HT1080 (cell line): ENCODE results near the gene DDIT4. TPM values are rescaled to one million over a fixed set of nuclear protein-coding genes. Genes with fewer than 3 reads are reported as not detected.
"Not testable (repeated sequence)": the region's sequence is repeated elsewhere in the genome, so short reads cannot be mapped to it uniquely, and the experiment has no call there.

Experiments
- DNase-seq: peaks from one replicate; pipeline ENCODE4 v3.0.0-alpha.2; 2015; ENCODE audit warnings: low read depth
- total RNA-seq: library from RNA; depleted of rRNA; stranded (reverse); fragments of >200 nt; shearing (Covaris generic); gene quantifications from 2 replicates; pipeline ENCODE4 v1.2.3, GENCODE V29; 2014

Gene DDIT4
- total RNA-seq, 1 experiment from 2014 or later, result 16.1 TPM

- not testable (repeated sequence) for DNase-seq
These were observed 24.4 kb upstream of the DDIT4 start for GRCh38 chr10:72249176-72249862.

DNA sequence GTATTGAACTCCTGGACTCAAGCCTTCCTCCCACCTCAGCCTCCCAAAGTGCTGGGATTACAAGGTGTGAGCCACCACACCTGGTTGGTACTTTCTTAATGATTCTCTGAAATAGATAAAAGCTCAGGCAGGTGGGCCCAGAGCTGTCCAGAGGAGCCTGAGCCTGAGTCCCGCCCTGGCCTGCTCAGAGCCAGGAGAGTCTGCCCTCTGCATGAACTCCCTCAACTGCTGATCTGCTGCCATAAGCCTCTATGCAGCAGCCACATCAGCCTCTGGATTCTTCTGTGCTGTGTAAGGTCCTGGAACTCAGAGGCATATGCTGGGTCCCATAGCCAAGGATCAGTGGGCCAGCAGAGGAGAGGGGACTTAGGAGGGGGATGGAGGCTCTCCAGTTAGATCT is 23.1 kb upstream of the DDIT4 start:
- DNase-seq, result no peak

- no peak for DNase-seq
These were observed 22.1 kb upstream of the DDIT4 start for GRCh38 chr10:72251635-72252034.

DNA sequence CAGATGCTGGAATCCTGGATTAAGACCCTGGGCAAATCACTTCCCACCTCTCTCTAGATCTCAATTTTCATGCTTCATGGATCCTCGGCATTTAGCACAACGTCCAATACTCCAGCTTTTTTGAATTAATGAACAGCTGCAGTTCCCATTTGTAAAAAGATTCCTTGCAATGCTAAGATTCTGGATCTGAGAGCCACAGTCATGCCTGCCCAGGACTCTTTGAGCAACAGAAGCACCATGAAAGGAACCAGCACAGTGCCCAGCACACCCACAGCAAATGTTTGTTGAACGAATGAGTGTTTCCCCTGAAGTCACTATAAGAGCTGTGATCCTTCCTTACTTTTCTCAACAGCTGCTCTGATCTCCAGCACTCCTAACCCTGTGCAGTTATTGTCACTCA is 20.8 kb upstream of the DDIT4 start:
- DNase-seq, result no peak

DNA sequence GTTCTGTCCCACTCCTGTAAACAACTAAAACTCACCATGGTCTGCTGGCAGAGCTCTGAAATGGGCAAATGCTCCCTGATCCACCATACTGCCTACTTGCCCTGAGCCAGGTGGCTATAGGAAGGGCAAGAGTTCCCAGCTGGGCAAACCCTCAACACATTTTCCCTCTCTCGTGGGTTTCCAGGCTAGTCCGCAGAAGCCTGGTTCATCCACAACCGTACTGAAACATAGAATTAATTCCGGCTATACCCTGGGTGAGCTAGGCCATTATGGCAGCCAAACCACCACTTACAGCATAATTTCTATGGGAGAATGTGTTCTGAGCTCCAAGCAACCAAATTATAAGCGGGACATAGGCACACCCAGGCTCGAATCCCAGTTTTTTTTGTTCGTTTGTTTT is 20.1 kb upstream of the DDIT4 start:
- DNase-seq, result no peak

DNA sequence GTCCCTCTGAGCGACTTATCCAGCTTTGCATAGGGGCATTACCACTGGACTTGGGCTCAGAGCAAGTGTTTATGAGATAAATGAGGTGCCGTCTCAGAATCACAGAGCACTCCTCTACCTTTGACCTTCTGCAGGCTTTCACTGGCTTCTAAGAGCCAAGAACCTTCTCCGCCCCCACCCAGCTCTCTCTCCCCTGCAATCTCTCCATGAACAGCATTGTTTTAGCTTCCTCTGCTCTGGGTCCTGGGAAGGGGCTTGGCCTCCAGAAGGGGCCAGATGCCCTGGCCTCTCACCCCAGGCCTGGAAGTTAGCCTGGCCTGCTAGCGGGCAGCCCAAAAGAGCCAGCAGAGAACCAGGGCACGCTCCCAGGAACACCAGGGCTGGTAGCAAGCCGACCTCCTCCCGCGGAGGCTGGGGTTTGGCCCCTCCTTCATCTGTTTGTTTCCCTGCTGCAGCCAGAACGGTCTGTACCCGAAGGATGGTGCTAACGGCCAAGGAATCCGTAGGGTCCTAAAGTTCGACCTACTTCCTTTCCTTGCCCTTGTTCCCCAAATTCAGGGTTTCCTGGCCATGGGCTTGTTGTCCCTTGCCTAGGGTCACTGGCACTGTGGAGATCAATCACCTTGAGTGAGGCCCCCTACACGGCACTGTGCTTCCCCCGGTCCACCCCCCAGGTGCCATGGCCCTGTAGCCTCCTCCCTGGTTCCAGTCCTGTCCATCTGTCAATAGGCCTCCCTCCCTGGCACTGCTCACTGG is 18.7 kb upstream of the DDIT4 start:
- no peak for DNase-seq

DNA sequence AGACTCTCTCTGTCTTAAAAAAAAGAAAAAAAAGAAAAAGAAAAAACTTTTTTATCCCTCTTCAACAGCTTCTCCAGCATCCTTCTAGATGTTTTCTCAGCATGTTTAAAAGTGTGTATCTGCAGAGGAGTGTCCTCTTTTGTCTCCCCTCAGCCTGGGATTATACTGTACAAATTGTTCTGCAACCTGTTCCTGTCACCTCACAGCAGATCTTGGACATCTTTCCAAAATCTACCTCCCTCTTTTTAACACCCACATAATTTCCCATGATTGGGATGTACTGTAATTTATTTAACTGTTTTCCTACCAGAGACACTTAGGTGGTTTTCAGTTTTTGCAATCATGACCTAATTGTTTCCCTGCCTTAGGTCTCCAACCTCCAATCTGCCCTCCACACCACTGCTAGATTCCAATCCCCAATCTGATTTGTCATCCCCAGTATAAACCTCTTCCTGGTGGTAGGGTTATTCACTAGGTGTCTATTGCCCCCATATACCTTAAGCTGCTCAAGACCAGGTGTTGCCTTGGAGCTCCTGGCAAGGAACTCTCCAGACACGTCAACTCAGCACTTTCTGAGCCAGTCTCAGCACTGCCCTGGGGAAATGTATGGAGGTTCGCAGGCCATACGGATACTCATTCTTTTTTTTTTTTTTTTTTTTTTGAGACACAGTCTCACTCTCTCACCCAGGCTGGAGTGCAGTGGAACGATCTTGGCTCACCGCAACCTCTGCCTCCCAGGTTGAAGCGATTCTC is 17.6 kb upstream of the DDIT4 start:
- no peak for DNase-seq

DNA sequence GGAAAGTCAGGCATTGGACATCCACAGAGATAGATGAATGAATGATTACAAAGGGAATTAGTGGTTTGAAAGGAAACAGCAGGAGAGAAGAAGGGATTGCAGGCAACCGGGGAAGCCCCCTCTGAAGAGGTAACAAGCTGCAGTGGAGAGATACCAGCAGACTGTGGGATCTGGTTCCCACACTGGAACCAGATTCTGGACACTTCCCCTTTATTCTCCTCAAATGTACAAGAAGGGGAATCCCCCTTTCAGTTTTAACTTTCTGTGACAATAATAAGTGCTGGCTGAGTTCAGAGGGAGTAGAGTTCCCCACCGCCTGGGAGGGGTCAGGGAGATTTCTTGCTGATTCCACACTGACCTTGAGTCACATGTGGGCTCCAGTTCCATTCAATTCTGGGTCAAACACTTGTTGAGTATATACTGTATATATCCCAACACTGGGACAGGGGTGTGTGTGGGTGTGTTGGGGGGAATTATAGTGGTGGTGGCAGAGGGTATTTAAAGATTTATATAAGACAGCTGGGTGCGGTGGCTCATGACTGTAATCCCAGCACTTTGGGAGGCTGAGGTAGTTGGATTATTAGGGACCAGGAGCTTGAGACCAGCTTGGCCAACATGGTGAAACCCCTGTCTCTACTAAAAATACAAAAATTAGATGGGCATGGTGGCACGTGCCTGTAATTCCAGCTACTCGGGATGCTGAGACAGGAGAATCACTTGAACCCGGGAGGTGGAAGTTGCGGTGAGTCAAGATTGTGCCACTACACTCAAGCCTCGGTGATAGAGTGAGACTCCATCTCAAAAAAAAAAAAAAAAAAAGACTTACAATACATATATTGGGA is 16.5 kb upstream of the DDIT4 start:
- DNase-seq, result no peak

- no peak for DNase-seq
These were observed 15.1 kb upstream of the DDIT4 start for GRCh38 chr10:72258617-72259016.

DNA sequence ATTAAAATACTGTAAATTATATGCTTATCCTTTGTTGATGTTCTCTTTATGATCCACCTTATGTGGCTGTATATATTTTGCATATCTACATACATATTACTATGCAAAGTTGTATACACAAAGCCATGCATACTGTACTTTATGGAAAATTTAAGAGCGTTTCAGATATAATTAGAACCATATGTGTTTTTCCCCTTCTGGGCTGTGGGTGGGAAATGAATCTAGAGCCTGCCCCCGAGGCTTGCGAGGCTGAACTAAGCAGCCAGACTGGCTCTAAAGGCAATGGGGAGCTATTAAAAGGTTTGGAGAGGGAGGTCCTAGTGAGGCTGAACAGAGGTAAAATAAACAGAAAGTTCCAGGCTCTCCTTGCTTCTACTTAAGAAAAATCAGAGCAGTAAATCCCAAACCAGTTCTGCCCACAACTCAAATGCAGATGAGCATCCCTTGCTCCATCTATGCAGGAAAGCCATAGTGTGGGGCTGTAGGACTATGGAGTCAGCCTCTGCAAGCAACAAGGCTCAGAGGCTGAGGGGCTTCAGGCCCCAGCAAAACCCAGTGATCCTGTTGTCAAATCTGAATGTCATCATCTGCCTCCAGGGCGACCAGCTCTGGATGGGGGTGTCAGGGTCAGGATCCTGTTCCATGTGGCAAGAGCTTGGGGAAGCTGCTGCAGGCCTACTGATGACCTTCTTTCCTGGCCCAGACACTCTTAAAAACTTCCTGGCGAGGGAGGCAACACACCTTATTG is 14.1 kb upstream of the DDIT4 start:
- DNase-seq, result no peak

GRCh38 chr10:72260239-72260975 is 13.3 kb upstream of the DDIT4 start:
- peak; percentile 48 for DNase-seq

DNA sequence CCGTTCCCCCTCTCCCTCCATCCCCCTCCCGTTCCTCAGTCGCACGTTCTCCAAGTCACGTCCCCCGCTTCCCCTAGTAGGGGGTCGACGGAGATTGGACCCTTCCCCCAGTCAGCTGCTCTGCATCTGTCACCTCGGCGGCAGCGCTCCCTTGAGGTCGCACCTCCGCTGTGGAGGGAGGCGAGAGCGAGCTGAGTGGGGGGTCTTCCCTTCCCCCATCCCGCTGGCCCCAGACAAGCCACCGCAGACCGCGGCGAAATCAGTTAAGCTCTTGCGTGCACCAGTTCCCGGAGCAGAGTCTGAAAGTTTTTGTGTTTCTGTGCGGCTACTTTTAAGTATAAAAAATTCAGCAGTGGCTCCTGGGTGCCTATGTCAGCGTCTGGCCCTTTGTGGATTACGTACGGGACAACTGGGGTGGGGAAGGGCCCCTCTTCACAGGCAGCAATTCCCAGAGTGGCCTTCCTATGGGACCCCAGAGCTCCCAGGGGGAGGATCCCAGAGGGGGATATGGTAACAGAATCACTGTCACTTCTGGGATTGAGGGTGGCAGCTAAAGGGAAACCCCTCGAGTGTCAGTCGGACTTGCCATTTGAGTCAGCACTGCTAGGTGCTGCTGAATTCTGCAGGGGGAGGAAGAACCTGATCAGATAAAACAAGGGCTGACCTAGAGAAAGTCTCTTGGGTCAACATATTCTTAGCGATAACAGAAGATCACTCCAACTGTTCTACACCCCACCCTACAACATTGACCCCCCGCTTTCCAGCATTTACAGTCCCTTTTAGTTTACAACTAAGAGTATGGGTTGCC is 12.5 kb upstream of the DDIT4 start:
- DNase-seq, result no peak

- DNase-seq, result no peak
These were observed 11.8 kb upstream of the DDIT4 start for GRCh38 chr10:72261784-72262404.

DNA sequence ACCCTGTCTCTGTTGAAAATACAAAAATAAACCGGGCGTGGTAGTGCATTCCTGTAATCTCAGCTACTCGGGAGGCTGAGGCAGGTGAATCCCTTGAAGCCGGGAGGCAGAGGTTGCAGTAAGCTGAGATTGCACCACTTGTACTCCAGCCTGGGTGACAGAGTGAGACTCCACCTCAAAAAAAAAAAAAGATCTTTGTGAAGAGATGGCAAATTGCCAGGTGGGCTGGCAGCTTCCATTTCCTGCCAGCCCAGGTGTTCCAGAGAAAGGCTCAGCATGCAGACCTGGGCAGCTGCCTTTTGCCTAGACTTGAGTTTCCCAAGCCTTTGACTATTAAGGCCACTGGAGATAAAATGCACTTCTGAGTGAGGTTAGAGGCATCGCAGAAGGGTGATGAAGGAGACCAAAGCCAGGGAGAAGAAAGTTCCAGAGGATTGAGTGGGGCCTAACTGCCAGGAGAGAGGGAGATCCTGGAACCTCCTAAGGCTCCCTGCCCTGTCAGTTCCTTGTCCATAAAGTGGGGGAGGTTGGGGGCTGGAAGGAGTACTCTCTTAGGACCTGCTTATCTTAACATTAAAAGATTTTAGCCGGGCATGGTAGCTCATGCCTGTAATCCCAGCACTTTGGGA is 10.0 kb upstream of the DDIT4 start:
- DNase-seq, result peak; percentile 48

DNA sequence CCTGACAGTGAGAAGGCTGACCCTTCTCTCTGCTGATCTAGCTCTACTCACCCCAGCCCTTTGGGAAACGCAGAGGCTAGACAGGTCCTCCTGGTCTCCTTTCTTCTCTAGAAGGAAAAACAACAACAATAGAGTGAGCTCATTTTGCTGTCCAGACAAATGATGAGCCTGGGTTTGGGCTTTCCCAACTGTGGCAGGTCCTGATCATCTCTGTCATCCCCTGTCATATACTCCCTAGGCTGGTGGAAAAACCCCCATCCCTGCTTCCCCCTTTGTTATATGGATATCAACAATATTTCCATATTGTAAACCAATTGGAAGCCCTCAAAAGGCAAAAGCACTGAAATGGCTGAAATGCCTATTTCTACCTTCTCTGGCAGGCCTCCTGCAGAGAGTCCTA is 9.2 kb upstream of the DDIT4 start:
- no peak for DNase-seq

DNA sequence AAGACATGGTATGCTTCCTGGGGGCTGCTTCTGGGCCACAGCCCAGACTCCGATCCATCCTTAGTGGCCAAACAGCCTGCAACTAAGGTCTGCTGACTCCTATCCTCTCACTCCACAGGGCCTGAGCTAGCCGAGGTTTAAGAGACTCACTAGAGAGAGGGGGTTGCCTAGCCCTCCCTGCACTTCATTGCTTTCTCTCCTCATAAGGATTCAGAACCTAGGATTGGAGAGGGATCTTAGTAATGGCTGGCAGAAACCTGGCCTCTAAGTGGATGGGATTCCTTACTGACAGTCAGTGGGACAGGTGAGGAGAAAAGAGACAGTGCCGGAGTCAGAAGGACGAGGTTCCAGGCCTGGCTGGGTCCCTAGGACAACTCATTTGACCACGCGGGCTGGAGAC is 8.2 kb upstream of the DDIT4 start:
- DNase-seq, result no peak

GRCh38 chr10:72265990-72266865 is 7.5 kb upstream of the DDIT4 start:
- DNase-seq, result no peak
